BLaER1 (cell line): ENCODE results near the gene SLC6A19.
"Not testable (repeated sequence)": the region's sequence is repeated elsewhere in the genome, so short reads cannot be mapped to it uniquely, and the experiment has no call there.

Experiments
- H3K27ac ChIP-seq: shearing (Covaris generic); formaldehyde crosslinking; 2 replicates; pipeline ENCODE4 v1.8.1; 2022
- H3K27me3 ChIP-seq: shearing (Covaris generic); formaldehyde crosslinking; 2 replicates; pipeline ENCODE4 v1.8.1; 2022
- H3K36me3 ChIP-seq: shearing (Covaris generic); formaldehyde crosslinking; 2 replicates; pipeline ENCODE4 v1.8.1; 2022
- H3K4me1 ChIP-seq: shearing (Covaris generic); formaldehyde crosslinking; 2 replicates; pipeline ENCODE4 v1.8.1; 2022
- H3K4me2 ChIP-seq: shearing (Covaris generic); formaldehyde crosslinking; 2 replicates; pipeline ENCODE4 v1.8.1; 2022
- H3K4me3 ChIP-seq: shearing (Covaris generic); formaldehyde crosslinking; 2 replicates; pipeline ENCODE4 v1.8.1; 2022
- H3K9ac ChIP-seq: shearing (Covaris generic); formaldehyde crosslinking; 2 replicates; pipeline ENCODE4 v1.8.1; 2022
- H3K9me3 ChIP-seq: shearing (Covaris generic); formaldehyde crosslinking; 2 replicates; pipeline ENCODE4 v1.8.1; 2022
- H4K20me1 ChIP-seq: shearing (Covaris generic); formaldehyde crosslinking; 2 replicates; pipeline ENCODE4 v1.8.1; 2022
- Cebpa-rat ChIP-seq: shearing (Covaris generic); IDR thresholded peaks from 2 replicates; pipeline ENCODE4 v1.8.1; 2022

SLC6A19 gene

GRCh38 chr5:1224631-1225030, 23.2 kb downstream of the SLC6A19 start:
- no peaks in the 10 kb centered on the region for H3K27me3 ChIP-seq
- TF ChIP-seq Cebpa-rat: no peak
- no peak overlapping the region for H3K4me3 ChIP-seq
- H3K4me1 ChIP-seq: peaks cover 10% of the 10 kb centered on the region; the same call in 1 of the 2 replicates
- H4K20me1 ChIP-seq: no peaks in the 10 kb centered on the region
- H3K36me3 ChIP-seq: no peaks in the 10 kb centered on the region
- no peak overlapping the region for H3K9ac ChIP-seq
- no peak overlapping the region for H3K27ac ChIP-seq
- no peaks in the 10 kb centered on the region for H3K9me3 ChIP-seq
- H3K4me2 ChIP-seq: no peak overlapping the region

- no peak within 1 kb of the TSS for H3K27ac ChIP-seq
- peaks cover 3% of the 10 kb centered on the region; the same call in 1 of the 2 replicates for H4K20me1 ChIP-seq
- no peak within 1 kb of the TSS for H3K4me3 ChIP-seq
- H3K9ac ChIP-seq: no peak within 1 kb of the TSS
- TF ChIP-seq Cebpa-rat: no peak
- H3K4me2 ChIP-seq: no peak within 1 kb of the TSS
- no peaks in the 10 kb centered on the region for H3K9me3 ChIP-seq
- peaks cover 14% of the 10 kb centered on the region; the same call in 1 of the 2 replicates for H3K4me1 ChIP-seq
- H3K36me3 ChIP-seq: no peaks in the 10 kb centered on the region
- no peaks in the 10 kb centered on the region for H3K27me3 ChIP-seq
Measured at GRCh38 chr5:1225081-1225480, 23.7 kb downstream of the SLC6A19 start, which contains the start of gene SLC6A18. TSS of gene SLC6A18 (plus strand) at chr5:1225381. CDS start at chr5:1225478, 97 bp downstream.

- Histone ChIP-seq H3K4me2 (no peak overlapping the region), H3K9me3 (no peaks in the 10 kb centered on the region), H3K27me3 (no peaks in the 10 kb centered on the region), H3K9ac (no peak overlapping the region), H4K20me1 (peaks cover 14% of the 10 kb centered on the region; the same call in 1 of the 2 replicates), H3K4me1 (peaks cover 26% of the 10 kb centered on the region), H3K4me3 (no peak overlapping the region), H3K36me3 (no peaks in the 10 kb centered on the region), H3K27ac (no peak overlapping the region)
- no peak for TF ChIP-seq Cebpa-rat
Measured at GRCh38 chr5:1226231-1226630, 24.8 kb downstream of the SLC6A19 start.

GRCh38 chr5:1226839-1227581, 25.6 kb downstream of the SLC6A19 start:
- no peak overlapping the region for H3K27ac ChIP-seq
- no peak overlapping the region for H3K9ac ChIP-seq
- peaks cover 21% of the 10 kb centered on the region; the same call in 1 of the 2 replicates for H4K20me1 ChIP-seq
- no peaks in the 10 kb centered on the region for H3K27me3 ChIP-seq
- H3K4me2 ChIP-seq: no peak overlapping the region
- no peaks in the 10 kb centered on the region for H3K9me3 ChIP-seq
- TF ChIP-seq Cebpa-rat: no peak
- no peaks in the 10 kb centered on the region for H3K36me3 ChIP-seq
- H3K4me3 ChIP-seq: no peak overlapping the region
- peaks cover 34% of the 10 kb centered on the region for H3K4me1 ChIP-seq

- peaks cover 40% of the 10 kb centered on the region for H3K4me1 ChIP-seq
- no peak overlapping the region for H3K27ac ChIP-seq
- H3K4me2 ChIP-seq: no peak overlapping the region
- no peak overlapping the region for H3K9ac ChIP-seq
- no peak for TF ChIP-seq Cebpa-rat
- no peak overlapping the region for H3K4me3 ChIP-seq
- peaks cover 21% of the 10 kb centered on the region; the same call in 1 of the 2 replicates for H4K20me1 ChIP-seq
- no peaks in the 10 kb centered on the region for H3K27me3 ChIP-seq
- H3K9me3 ChIP-seq: no peaks in the 10 kb centered on the region
- no peaks in the 10 kb centered on the region for H3K36me3 ChIP-seq
Measured at GRCh38 chr5:1227667-1228066, 26.3 kb downstream of the SLC6A19 start.

GRCh38 chr5:1228120-1228519, 26.7 kb downstream of the SLC6A19 start:
- H3K4me2 ChIP-seq: no peak overlapping the region
- H3K36me3 ChIP-seq: no peaks in the 10 kb centered on the region
- no peak overlapping the region for H3K9ac ChIP-seq
- no peaks in the 10 kb centered on the region for H3K27me3 ChIP-seq
- H3K4me1 ChIP-seq: peaks cover 42% of the 10 kb centered on the region
- H3K27ac ChIP-seq: no peak overlapping the region
- TF ChIP-seq Cebpa-rat: no peak
- H3K4me3 ChIP-seq: no peak overlapping the region
- H3K9me3 ChIP-seq: no peaks in the 10 kb centered on the region
- peaks cover 21% of the 10 kb centered on the region; the same call in 1 of the 2 replicates for H4K20me1 ChIP-seq

- not testable (repeated sequence) for H3K9ac ChIP-seq, H3K4me3 ChIP-seq, H3K36me3 ChIP-seq, H3K27me3 ChIP-seq, H3K4me2 ChIP-seq, H3K9me3 ChIP-seq, H3K27ac ChIP-seq
- Histone ChIP-seq H4K20me1 (peaks cover 21% of the 10 kb centered on the region; the same call in 1 of the 2 replicates), H3K4me1 (peaks cover 42% of the 10 kb centered on the region)
Measured at GRCh38 chr5:1229023-1229422, 27.6 kb downstream of the SLC6A19 start.

- H3K27ac ChIP-seq: no peak overlapping the region
Measured at GRCh38 chr5:1229822-1230221, 28.4 kb downstream of the SLC6A19 start.

GRCh38 chr5:1230551-1230950, 29.2 kb downstream of the SLC6A19 start:
- Histone ChIP-seq H3K9ac (no peak overlapping the region), H3K4me1 (peaks cover 41% of the 10 kb centered on the region), H3K4me3 (no peak overlapping the region), H4K20me1 (peaks cover 21% of the 10 kb centered on the region; the same call in 1 of the 2 replicates), H3K27me3 (no peaks in the 10 kb centered on the region), H3K36me3 (no peaks in the 10 kb centered on the region), H3K4me2 (peak overlapping the region; percentile 83), H3K27ac (no peak overlapping the region), H3K9me3 (peaks cover 14% of the 10 kb centered on the region)
- no peak for TF ChIP-seq Cebpa-rat

More at GRCh38 chr5:1229822-1230221, 28.4 kb downstream of the SLC6A19 start:
- no peaks in the 10 kb centered on the region for H3K27me3 ChIP-seq
- H3K9ac ChIP-seq: no peak overlapping the region
- H4K20me1 ChIP-seq: peaks cover 21% of the 10 kb centered on the region; the same call in 1 of the 2 replicates
- no peak overlapping the region for H3K4me3 ChIP-seq
- H3K4me2 ChIP-seq: peak overlapping the region; percentile 83; the same call in 1 of the 2 replicates
- TF ChIP-seq Cebpa-rat: no peak
- peaks cover 42% of the 10 kb centered on the region for H3K4me1 ChIP-seq
- no peaks in the 10 kb centered on the region for H3K36me3 ChIP-seq
- peaks cover 7% of the 10 kb centered on the region for H3K9me3 ChIP-seq

GRCh38 chr5:1231354-1231905, 30.0 kb downstream of the SLC6A19 start:
- Histone ChIP-seq H3K4me1 (peaks cover 34% of the 10 kb centered on the region), H3K9ac (no peak overlapping the region)

More at GRCh38 chr5:1231354-1231905, 30.0 kb downstream of the SLC6A19 start:
- H3K27me3 ChIP-seq: no peaks in the 10 kb centered on the region
- H3K27ac ChIP-seq: no peak overlapping the region
- peak overlapping the region; percentile 83 for H3K4me2 ChIP-seq
- no peak overlapping the region for H3K4me3 ChIP-seq
- TF ChIP-seq Cebpa-rat: no peak
- H3K9me3 ChIP-seq: peaks cover 23% of the 10 kb centered on the region
- H3K36me3 ChIP-seq: no peaks in the 10 kb centered on the region
- H4K20me1 ChIP-seq: peaks cover 21% of the 10 kb centered on the region; the same call in 1 of the 2 replicates
